HG03575 (cell line): ENCODE results near the gene CDKAL1.
"Not testable (repeated sequence)": the region's sequence is repeated elsewhere in the genome, so short reads cannot be mapped to it uniquely, and the experiment has no call there.

Experiments
- ATAC-seq: cut with Tn5 transposase; IDR thresholded peaks from one replicate; pipeline ENCODE4 v1.9.1; 2021; ENCODE audit not compliant: unreplicated experiment, insufficient number of reproducible peaks, low FRiP score; ENCODE audit errors: extremely low read depth

Gene CDKAL1

DNA sequence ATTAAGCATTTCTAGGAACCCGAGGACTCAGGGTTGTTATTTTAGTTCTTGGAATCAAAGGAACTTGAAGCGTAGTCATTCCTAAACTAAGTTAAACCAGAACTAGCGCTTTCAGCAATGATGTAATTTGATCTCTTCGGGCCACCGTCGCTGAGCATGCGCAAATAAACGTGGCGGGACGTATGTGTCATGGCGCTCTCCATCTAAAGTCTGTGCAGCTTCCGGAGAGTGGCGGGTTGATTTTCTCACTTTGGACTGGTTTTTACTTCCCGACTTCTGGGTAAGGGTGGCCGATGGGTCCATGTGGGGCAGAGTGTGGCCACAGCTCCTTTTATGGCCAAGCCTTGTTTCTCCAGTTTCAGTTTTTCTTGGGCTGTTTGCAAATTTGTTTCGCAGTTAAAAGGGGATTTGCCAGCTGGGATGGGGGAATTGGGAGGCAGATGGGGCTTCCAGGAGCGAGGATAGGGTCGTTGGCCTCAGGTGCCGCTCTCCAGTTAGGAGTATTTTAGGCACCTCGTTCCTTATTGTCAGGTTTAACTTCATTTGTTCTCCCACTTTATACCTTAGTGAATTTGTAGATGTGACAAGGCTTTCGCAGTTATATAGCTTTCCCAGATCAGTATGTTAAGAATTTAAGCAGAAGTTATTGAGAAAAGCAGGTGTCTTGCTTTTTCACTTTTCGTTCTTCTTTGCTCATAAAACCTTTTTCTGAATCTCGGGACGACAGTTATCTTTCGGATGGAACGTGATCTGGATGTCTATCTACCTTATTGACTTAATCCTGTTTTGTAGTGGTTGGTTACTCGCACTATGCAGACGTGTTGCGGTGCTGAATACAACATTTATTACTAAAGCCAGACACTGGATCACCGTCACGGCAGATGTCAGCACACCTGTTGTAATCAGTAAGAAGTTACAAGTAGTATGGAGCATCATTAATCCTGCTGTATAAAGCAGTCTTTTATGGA, at the start of gene CDKAL1:
TSS of gene CDKAL1 (plus strand) at position 163 of the 968 bp plus-strand sequence. CDS start 11,894 bp downstream, outside the sequence.
- peak; percentile 59 for ATAC-seq

DNA sequence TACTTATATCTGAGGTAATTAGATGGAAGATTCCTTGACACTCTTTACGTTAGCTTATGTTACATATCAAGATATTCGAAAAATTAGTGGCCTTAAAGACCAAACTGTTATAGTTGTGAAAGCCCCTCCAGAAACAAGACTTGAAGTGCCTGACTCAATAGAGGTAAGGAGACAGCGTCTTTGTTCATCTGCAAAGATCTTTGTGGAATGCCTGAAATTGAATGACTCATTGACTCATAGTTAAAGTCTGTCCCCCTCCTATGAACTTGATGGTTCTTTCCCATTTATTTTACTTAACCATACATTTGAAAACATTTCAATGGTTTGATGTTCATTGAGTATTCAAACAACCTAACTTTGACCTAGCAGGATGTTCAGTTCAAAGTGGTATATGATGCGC, 47.6 kb upstream of the CDKAL1 start:
- ATAC-seq = no peak

GRCh38 chr6:20487669-20488375, 46.4 kb upstream of the CDKAL1 start:
- no peak for ATAC-seq

DNA sequence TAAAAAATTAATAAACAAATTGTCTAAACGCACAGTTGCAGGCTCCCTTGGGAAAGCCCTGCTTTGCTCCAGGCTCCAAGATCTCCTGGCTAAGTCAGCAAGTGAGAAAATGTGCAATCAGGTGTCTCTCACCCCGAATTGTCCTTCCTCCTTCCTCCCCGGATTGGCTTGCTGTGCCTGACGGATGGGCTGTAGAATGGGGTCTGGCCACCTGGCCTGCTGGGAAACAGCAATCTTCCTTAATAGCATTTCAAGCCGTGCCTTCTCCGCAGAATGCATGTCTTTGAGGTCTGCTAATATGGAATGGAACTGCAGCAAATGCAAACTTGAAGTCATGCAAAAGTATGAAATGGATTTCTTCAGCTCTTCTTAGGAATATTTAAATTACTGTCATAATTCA, 43.7 kb upstream of the CDKAL1 start:
- no peak for ATAC-seq

DNA sequence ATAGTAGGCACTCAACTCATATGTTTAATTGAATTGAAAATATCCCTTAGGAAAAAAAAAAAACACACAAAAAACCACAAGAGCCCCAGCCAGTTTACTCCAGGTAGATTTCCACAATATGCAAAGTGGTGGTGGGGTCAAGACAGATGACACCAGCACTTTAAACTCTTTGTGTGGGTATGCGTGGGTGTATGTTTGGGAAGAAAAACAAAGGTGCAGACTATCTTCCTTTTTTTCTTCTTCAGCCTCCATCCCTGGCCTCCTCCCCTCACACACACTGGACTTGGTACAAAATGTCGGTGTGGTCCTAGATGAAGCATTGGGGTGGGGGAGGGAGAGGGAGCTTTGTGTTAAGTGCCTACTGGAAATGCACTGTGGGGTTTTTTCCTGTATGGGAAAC, 42.2 kb upstream of the CDKAL1 start:
- no peak for ATAC-seq

GRCh38 chr6:20497216-20498040, 36.8 kb upstream of the CDKAL1 start:
- ATAC-seq = no peak

DNA sequence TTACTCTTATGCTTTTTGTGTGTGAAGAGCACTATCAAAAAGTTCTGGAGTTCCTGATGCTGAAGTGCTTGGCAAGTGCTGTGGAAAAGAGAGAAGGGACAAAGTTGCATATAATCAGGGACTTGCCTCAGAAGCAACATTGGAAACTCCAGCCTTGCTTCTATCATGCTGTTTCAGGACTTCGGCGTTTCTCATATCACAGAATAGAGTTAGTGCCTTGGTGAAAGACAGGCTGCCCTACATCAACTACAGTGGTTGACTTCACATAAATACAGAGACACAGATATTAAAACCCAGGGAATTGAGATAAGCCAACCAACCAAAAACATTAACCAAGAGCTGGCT, 36.2 kb upstream of the CDKAL1 start:
- ATAC-seq = no peak

- no peak for ATAC-seq
Measured at GRCh38 chr6:20509212-20509611, 25.0 kb upstream of the CDKAL1 start.

- no peak for ATAC-seq
Measured at GRCh38 chr6:20511852-20512251, 22.4 kb upstream of the CDKAL1 start.

DNA sequence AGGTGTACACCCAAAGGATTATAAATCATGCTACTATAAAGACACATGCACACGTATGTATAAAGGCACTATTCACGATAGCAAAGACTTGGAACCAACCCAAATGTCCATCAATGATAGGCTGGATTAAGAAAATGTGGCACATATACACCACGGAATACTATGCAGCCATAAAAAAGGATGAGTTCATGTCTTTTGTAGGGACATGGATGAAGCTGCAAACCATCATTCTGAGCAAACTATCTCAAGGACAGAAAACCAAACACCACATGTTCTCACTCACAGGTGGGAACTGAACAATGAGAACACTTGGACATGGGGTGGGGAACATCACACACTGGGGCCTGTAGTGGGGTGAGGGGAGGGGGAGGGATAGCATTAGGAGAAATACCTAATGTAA, 9.0 kb upstream of the CDKAL1 start:
- ATAC-seq = not testable (repeated sequence)

DNA sequence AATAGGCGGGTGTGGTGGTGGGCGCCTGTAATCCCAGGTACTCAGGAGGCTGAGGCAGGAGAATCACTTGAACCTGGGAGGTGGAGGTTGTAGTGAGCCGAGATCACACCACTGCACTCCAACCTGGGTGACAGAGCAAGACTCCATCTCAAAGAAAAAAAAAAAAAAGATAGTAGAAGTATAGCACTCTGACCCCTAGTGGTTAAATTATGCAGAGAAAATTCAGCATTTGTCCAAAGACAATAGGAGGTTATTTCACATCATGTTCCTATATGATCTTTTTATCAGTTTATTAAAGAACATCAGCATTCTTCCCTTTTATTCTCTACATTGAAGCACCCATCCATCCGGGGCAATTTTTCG, 5.2 kb upstream of the CDKAL1 start:
- ATAC-seq = not testable (repeated sequence)

DNA sequence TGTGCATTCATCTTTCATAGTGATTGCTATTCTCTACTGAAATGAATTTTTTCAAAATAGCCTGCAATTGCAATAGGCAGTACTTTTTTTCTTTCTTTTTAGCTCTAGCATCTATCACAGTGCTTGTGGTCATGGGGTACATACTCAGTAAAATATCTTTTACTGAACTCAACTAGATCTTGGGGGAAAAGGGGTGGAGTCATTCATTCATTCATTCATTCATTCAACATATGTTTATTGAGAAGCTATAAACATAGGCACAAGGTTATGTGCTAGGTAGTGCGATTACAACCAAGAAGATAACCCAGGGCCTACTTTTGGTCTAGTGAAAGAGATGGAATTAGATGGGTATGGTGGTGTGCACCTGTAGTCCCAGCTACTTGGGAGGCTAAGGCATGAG, 1.4 kb upstream of the CDKAL1 start:
- ATAC-seq = no peak

GRCh38 chr6:20533746-20534294, 437 bp upstream of the CDKAL1 start:
- ATAC-seq = no peak

DNA sequence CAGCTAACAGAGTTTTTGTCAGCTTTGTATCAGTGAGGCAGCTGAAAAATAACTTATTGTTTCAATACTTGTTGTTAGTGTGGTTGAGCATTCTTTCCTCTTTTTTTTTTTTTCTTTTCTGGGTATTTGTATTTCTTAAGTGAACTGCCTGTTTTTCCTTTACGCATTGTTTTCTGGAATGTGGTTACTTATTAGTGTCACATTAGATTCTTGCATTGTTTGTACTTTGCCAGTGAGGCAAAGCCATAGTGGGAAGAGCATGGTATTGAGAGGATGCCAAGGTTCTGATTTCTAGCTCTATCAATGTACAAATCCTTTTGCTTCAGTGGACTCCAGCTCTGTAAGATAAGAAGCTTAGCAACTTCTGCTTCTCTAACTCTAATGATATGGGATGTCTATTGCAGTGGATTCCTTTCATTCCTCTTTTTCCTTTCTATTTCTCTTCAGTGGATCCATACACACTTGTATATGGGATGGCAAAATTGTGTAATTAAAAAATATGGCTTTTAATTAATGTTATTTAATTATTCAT, 3.9 kb downstream of the CDKAL1 start:
- ATAC-seq = no peak

DNA sequence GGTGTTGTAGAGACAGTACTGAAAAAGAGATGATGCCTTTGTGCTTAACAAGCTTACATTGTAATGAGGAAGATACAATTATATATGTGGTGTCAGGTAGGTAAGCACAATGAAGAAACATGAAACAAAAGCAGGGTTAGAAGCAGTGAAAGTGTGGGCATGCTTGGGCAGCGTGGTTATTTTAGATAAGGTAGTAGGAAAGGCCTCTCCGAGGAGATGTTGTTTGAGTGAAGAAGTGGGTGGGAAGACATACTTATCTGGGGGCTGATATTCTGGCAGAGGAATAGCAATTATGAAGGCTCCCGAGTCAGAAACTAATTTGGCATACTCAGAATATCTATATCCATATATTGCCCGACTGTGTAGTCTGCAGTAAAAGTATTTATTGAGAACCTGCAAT, 4.7 kb downstream of the CDKAL1 start:
- ATAC-seq = no peak

- no peak for ATAC-seq
Measured at GRCh38 chr6:20539387-20539786, 5.1 kb downstream of the CDKAL1 start.

DNA sequence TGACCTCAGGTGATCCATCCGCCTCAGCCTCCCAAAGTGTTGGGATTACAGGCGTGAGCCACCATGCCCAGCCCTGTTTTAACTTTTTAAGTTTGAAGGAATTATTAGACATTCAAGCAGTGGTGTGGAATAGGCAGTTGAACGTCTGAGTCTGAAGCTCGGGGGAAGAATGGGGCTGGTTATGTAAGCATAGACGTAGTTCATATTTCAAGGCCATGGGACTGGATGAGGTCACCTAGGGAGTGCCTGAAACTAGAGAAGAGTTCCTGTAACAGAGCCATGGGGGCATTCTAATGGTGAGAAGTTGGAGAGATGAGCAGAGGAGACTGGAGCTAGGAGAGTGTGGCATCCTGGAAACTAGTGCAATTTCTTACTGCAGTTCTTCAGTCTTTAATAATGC, 6.4 kb downstream of the CDKAL1 start:
- no peak for ATAC-seq

GRCh38 chr6:20541382-20541781, 7.1 kb downstream of the CDKAL1 start:
- no peak for ATAC-seq
